Bone marrow (tissue), 2 donors: Measurements from ENCODE around the gene GNPTAB.
"Not testable (repeated sequence)": the region's sequence is repeated elsewhere in the genome, so short reads cannot be mapped to it uniquely, and the experiment has no call there.

Experiments
- DNase-seq, 2 donors: peaks; one replicate each; lab custom pipeline; 2025; lab: John Stamatoyannopoulos, UW

GNPTAB gene

GRCh38 chr12:101830367-101831325 is at the start of gene GNPTAB:
TSS of gene GNPTAB (minus strand) at chr12:101830959. CDS start at chr12:101830675, 284 bp downstream.
- DNase-seq = peak; percentile 79 to 91

GRCh38 chr12:101878243-101878821 is 47.6 kb upstream of the GNPTAB start:
- no peak for DNase-seq

- peak in 1 of 2 donors; percentile 64 for DNase-seq
Observed at GRCh38 chr12:101877806-101878242, 47.1 kb upstream of the GNPTAB start.

- peak; percentile 77 to 86 for DNase-seq
Observed at GRCh38 chr12:101876861-101877805, 46.4 kb upstream of the GNPTAB start, which contains the start of gene DRAM1. TSS of gene DRAM1 (plus strand) at chr12:101877580. CDS start at chr12:101877790, 210 bp downstream.

GRCh38 chr12:101876322-101876860 is 45.6 kb upstream of the GNPTAB start:
- no peak for DNase-seq

GRCh38 chr12:101875162-101875561 is 44.4 kb upstream of the GNPTAB start:
- DNase-seq = no peak

- no peak for DNase-seq
Observed at GRCh38 chr12:101870925-101871324, 40.2 kb upstream of the GNPTAB start.

GRCh38 chr12:101867619-101868018 is 36.9 kb upstream of the GNPTAB start:
- DNase-seq = not testable (repeated sequence)

- DNase-seq = no peak
Observed at GRCh38 chr12:101866615-101867373, 36.0 kb upstream of the GNPTAB start.

GRCh38 chr12:101863981-101864380 is 33.2 kb upstream of the GNPTAB start:
- DNase-seq = no peak

GRCh38 chr12:101862245-101862644 is 31.5 kb upstream of the GNPTAB start:
- no peak for DNase-seq

GRCh38 chr12:101861688-101862087 is 30.9 kb upstream of the GNPTAB start:
- DNase-seq = not testable (repeated sequence)

GRCh38 chr12:101859664-101860607 is 29.2 kb upstream of the GNPTAB start:
- no peak for DNase-seq

GRCh38 chr12:101858361-101858760 is 27.6 kb upstream of the GNPTAB start:
- DNase-seq = no peak

- DNase-seq = no peak
Observed at GRCh38 chr12:101857043-101857558, 26.3 kb upstream of the GNPTAB start.

- not testable (repeated sequence) for DNase-seq
Observed at GRCh38 chr12:101856614-101857013, 25.9 kb upstream of the GNPTAB start.

GRCh38 chr12:101855976-101856375 is 25.2 kb upstream of the GNPTAB start:
- peak in 1 of 2 donors; percentile 62 for DNase-seq

GRCh38 chr12:101855364-101855884 is 24.7 kb upstream of the GNPTAB start:
- DNase-seq = peak in 1 of 2 donors; percentile 82

GRCh38 chr12:101854747-101855146 is 24.0 kb upstream of the GNPTAB start:
- no peak for DNase-seq
